Amniotic epithelial cell (primary cell): Measurements from ENCODE around the gene TP53INP2.
"Not testable (repeated sequence)": the region's sequence is repeated elsewhere in the genome, so short reads cannot be mapped to it uniquely, and the experiment has no call there.

Experiments
- DNase-seq: peaks from one replicate; pipeline ENCODE4 v3.0.0-alpha.2; 2010; ENCODE audit warnings: low read depth

Gene TP53INP2

GRCh38 chr20:34704177-34705007, at the start of gene TP53INP2:
TP53INP2 (plus strand) TSS chr20:34704344; CDS start chr20:34708740, 4,396 bp downstream.
- DNase-seq, result peak; percentile 88

GRCh38 chr20:34658654-34659053, 45.5 kb upstream of the TP53INP2 start:
- not testable (repeated sequence) for DNase-seq

GRCh38 chr20:34661811-34662210, 42.3 kb upstream of the TP53INP2 start:
- DNase-seq, result peak; percentile 52

- peak; percentile 83 for DNase-seq
Measured at GRCh38 chr20:34663213-34663943, 40.8 kb upstream of the TP53INP2 start.

- not testable (repeated sequence) for DNase-seq
Measured at GRCh38 chr20:34664751-34665150, 39.4 kb upstream of the TP53INP2 start.

GRCh38 chr20:34669094-34669493, 35.0 kb upstream of the TP53INP2 start:
- DNase-seq, result no peak

- DNase-seq, result no peak
Measured at GRCh38 chr20:34673412-34673811, 30.7 kb upstream of the TP53INP2 start.

GRCh38 chr20:34675561-34675960, 28.6 kb upstream of the TP53INP2 start:
- DNase-seq, result no peak

- no peak for DNase-seq
Measured at GRCh38 chr20:34675993-34676641, 28.0 kb upstream of the TP53INP2 start.

- peak; percentile 91 for DNase-seq
Measured at GRCh38 chr20:34676642-34677373, 27.3 kb upstream of the TP53INP2 start, which contains the start of gene PIGU. PIGU (minus strand) TSS chr20:34677092; CDS start chr20:34677085, 7 bp downstream.

- peak; percentile 38 for DNase-seq
Measured at GRCh38 chr20:34680586-34681175, 23.5 kb upstream of the TP53INP2 start.

GRCh38 chr20:34683667-34684066, 20.5 kb upstream of the TP53INP2 start:
- DNase-seq, result no peak

- DNase-seq, result peak; percentile 29
Measured at GRCh38 chr20:34689486-34689885, 14.7 kb upstream of the TP53INP2 start.

GRCh38 chr20:34691838-34692237, 12.3 kb upstream of the TP53INP2 start:
- DNase-seq, result no peak

- no peak for DNase-seq
Measured at GRCh38 chr20:34693414-34693813, 10.7 kb upstream of the TP53INP2 start.

GRCh38 chr20:34701405-34702085, 2.6 kb upstream of the TP53INP2 start:
- no peak for DNase-seq

- no peak for DNase-seq
Measured at GRCh38 chr20:34703061-34703423, 1.1 kb upstream of the TP53INP2 start.

GRCh38 chr20:34703424-34704176, 544 bp upstream of the TP53INP2 start:
- DNase-seq, result peak; percentile 55

GRCh38 chr20:34705008-34705396, 858 bp downstream of the TP53INP2 start:
- no peak for DNase-seq
